ENCODE data around the gene MST1.

The MST1 gene

DNA sequence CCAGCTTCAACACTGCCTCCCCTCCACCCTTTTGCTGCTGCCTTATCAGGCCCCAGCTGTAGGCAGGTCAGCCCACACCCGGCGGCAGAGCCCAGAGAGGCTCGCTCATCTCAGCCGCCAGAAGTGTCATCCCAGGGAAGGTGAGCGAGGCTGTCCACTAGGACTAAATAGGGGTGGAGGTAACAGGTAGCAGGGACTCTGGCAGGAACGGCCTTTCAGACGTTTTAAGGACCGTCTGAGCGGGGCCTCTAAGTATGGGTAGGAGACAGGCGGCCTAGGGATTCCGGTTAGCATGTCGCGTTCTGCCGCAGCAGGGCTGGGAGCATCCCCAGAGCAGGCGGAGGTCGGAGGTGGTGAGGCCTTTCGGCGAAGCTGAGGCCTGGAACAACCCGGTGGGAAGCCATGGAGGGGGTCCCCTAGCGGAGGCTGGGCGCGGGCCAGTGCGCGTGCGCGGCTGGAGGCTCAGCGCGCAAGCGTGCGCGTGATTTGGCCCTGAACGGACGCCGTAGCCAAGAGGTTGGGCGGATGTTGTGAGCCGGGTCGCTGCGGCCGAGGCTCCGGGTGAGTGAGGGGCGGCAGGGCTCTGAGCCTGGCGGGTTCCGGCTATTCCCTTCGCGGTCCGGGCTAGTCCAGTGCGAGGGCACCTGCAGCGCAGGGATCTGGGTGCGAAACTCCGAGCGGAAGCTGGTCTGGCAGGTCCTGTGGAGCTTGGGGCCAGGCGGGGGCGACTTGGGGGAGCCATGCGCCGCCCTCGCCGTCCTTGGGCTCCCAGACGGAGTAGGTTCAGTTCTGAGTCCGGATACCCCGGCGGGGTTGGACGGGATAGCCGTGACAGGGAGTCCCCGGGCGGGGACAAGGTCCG, at the start of gene MST1, which contains the start of gene RNF123:
Gene MST1, minus strand, starts transcription at position 429 of the 862 bp plus-strand sequence. CDS start 783 bp downstream, outside the sequence.
Gene RNF123, plus strand, starts transcription at position 512 of the 862 bp plus-strand sequence. CDS start 1,609 bp downstream, outside the sequence.
- Histone ChIP-seq H3K9ac (ENCODE audit: low read depth, low read length) (peak within 1 kb of the TSS; percentile 63), H3K4me3 (ENCODE audit: low read depth, low read length) (peak within 1 kb of the TSS; percentile 95), H3K4me1 (ENCODE audit: control insufficient read depth, insufficient read depth, low read length) (no peaks in the 10 kb centered on the region), H3K36me3 (ENCODE audit: control insufficient read depth, insufficient read depth, low read length) (no peaks in the 10 kb centered on the region), H3K9me3 (ENCODE audit: control insufficient read depth, insufficient read depth, low read length) (no peaks in the 10 kb centered on the region), H3K27me3 (ENCODE audit: control insufficient read depth, insufficient read depth, low read length) (no peaks in the 10 kb centered on the region), H3K27ac (ENCODE audit: low read depth, low read length) (peak within 1 kb of the TSS; percentile 78)

DNA sequence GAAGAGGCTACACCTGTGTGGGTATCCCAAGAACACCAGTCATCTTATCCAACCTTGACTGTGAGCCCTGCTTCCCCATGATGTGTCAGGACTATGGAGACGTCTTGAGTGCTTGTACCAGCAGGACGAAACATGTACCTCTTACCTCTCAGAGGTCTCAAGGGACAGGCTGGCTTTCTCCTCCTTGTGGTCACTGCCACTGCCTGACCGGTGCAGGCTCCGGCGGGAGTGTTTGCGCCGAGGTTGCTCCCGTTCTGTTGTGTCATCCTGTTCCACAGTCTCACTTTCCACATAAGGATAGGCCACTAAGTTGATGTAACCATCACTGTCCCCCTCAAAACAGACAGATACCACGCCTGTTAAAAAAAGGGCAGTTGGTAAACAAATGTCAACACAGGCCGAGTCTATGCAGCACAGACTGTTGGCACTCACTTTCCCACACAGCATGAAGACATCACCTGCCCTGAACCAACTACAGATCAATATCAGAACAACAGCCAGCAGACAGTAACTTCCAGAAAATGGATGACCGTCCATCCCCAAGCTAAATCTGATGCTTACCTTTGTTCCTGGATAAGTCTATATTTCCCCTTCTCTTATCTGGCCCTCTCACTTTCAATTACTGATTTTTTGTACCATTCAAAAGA, 48.9 kb upstream of the MST1 start:
- H3K27me3 ChIP-seq (ENCODE audit: control insufficient read depth, insufficient read depth, low read length): no peaks in the 10 kb centered on the region
- peaks cover 59% of the 10 kb centered on the region for H3K36me3 ChIP-seq (ENCODE audit: control insufficient read depth, insufficient read depth, low read length)
- H3K9me3 ChIP-seq (ENCODE audit: control insufficient read depth, insufficient read depth, low read length): no peaks in the 10 kb centered on the region

DNA sequence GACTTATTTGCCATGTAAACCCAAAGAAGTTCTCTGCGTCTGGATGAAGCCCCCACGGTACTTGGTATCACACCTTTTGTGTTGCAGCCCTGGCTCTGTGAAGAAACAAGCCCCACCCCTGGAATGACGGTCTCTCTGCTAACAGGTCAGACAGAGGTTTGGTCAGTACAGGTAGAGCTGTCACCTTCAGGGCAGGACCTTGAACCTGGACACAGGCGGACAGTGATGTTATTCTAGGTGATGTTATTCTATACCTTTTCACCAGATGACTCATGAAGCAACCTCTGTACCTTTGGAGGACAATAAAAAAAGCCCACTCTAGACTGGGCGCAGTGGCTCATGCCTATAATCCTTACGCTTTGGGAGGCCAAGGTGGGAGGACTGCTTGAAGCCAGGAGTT, 45.5 kb upstream of the MST1 start:
- no peak overlapping the region for H3K9ac ChIP-seq (ENCODE audit: low read depth, low read length)
- H3K27me3 ChIP-seq (ENCODE audit: control insufficient read depth, insufficient read depth, low read length): no peaks in the 10 kb centered on the region
- H3K4me3 ChIP-seq (ENCODE audit: low read depth, low read length): no peak overlapping the region
- H3K27ac ChIP-seq (ENCODE audit: low read depth, low read length): no peak overlapping the region
- no peaks in the 10 kb centered on the region for H3K4me1 ChIP-seq (ENCODE audit: control insufficient read depth, insufficient read depth, low read length)
- no peaks in the 10 kb centered on the region for H3K9me3 ChIP-seq (ENCODE audit: control insufficient read depth, insufficient read depth, low read length)
- H3K36me3 ChIP-seq (ENCODE audit: control insufficient read depth, insufficient read depth, low read length): peaks cover 75% of the 10 kb centered on the region

More for the DNA sequence above, 48.9 kb upstream of the MST1 start:
- H3K4me3 ChIP-seq (ENCODE audit: low read depth, low read length): no peak overlapping the region
- H3K27ac ChIP-seq (ENCODE audit: low read depth, low read length): no peak overlapping the region
- H3K9ac ChIP-seq (ENCODE audit: low read depth, low read length): no peak overlapping the region
- H3K4me1 ChIP-seq (ENCODE audit: control insufficient read depth, insufficient read depth, low read length): no peaks in the 10 kb centered on the region

DNA sequence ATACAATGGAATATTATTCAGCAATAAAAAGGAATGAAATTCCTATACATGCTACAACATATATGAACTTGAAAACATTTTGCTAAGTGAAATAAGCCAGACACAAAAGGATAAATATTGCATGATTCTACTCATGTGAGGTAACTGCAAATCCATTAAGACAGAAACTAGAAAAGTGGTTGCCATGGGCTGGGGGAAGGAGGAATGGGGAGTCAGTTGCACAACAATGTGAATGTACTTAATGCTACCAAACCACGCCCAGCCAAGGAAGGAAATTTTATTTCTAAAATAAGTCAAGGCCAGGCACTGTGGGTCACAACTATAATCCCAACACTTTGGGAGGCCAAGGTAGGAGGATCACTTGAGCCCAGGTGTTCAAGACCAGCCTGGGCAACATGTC, 44.3 kb upstream of the MST1 start:
- Histone ChIP-seq H3K27me3 (ENCODE audit: control insufficient read depth, insufficient read depth, low read length) (no peaks in the 10 kb centered on the region), H3K4me1 (ENCODE audit: control insufficient read depth, insufficient read depth, low read length) (no peaks in the 10 kb centered on the region), H3K9ac (ENCODE audit: low read depth, low read length) (no peak overlapping the region), H3K27ac (ENCODE audit: low read depth, low read length) (no peak overlapping the region), H3K9me3 (ENCODE audit: control insufficient read depth, insufficient read depth, low read length) (no peaks in the 10 kb centered on the region), H3K36me3 (ENCODE audit: control insufficient read depth, insufficient read depth, low read length) (peaks cover 70% of the 10 kb centered on the region), H3K4me3 (ENCODE audit: low read depth, low read length) (no peak overlapping the region)

DNA sequence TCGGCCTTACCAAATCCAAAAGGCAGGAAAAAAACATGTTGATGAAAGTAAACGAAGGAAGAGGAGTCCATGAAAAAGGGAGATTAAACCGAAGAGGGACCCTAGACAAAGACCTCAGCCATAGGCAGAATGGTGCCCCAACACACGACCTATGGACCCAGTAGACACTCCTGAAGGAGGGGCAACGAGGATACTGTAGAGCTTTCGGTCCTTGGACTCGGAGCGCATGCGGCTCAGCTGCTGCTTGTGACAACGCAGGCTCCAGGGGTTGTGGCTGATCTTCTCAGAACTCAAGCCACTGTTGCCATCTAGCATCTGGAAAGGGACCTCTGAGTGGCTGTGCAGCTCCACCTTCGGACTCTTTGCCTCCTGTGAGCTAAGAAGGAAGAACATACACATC, 43.3 kb upstream of the MST1 start:
- Histone ChIP-seq H3K9ac (ENCODE audit: low read depth, low read length) (no peak overlapping the region), H3K36me3 (ENCODE audit: control insufficient read depth, insufficient read depth, low read length) (peaks cover 69% of the 10 kb centered on the region)

DNA sequence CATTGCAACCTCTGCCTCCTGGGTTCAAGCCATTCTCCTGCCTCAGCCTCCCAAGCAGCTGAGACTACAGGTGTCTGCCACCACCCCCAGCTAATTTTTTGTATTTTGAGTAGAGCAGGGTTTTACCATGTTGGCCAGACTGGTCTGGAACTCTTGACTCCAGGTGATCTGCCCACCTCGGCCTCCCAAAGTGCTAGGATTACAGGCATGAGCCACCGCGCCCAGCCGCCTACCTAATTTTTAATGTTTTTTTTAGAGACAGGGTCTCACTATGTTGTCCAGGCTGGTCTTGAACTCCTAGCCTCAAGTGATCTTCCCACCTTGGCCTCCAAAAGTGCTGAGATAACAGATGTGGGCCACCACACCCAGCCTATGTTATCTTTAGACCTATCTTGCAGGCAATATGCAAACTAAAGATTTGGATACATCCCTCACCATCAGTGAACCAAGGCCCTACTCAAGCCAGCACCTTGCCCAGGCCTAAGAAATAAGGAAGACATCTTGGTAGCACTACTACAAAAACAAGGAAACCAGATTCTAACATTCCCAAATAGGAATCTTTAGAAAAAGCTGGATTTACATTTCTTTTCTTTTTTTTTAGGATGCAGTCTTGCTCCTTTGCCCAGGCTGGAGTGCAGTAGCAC, 40.8 kb upstream of the MST1 start:
- Histone ChIP-seq H3K36me3 (ENCODE audit: control insufficient read depth, insufficient read depth, low read length) (peaks cover 70% of the 10 kb centered on the region), H3K27me3 (ENCODE audit: control insufficient read depth, insufficient read depth, low read length) (no peaks in the 10 kb centered on the region), H3K4me3 (ENCODE audit: low read depth, low read length) (no peak overlapping the region), H3K27ac (ENCODE audit: low read depth, low read length) (no peak overlapping the region), H3K9ac (ENCODE audit: low read depth, low read length) (no peak overlapping the region), H3K9me3 (ENCODE audit: control insufficient read depth, insufficient read depth, low read length) (no peaks in the 10 kb centered on the region), H3K4me1 (ENCODE audit: control insufficient read depth, insufficient read depth, low read length) (no peaks in the 10 kb centered on the region)

More for the DNA sequence above, 43.3 kb upstream of the MST1 start:
- no peak overlapping the region for H3K27ac ChIP-seq (ENCODE audit: low read depth, low read length)
- H3K4me1 ChIP-seq (ENCODE audit: control insufficient read depth, insufficient read depth, low read length): no peaks in the 10 kb centered on the region
- no peak overlapping the region for H3K4me3 ChIP-seq (ENCODE audit: low read depth, low read length)
- H3K27me3 ChIP-seq (ENCODE audit: control insufficient read depth, insufficient read depth, low read length): no peaks in the 10 kb centered on the region
- no peaks in the 10 kb centered on the region for H3K9me3 ChIP-seq (ENCODE audit: control insufficient read depth, insufficient read depth, low read length)

DNA sequence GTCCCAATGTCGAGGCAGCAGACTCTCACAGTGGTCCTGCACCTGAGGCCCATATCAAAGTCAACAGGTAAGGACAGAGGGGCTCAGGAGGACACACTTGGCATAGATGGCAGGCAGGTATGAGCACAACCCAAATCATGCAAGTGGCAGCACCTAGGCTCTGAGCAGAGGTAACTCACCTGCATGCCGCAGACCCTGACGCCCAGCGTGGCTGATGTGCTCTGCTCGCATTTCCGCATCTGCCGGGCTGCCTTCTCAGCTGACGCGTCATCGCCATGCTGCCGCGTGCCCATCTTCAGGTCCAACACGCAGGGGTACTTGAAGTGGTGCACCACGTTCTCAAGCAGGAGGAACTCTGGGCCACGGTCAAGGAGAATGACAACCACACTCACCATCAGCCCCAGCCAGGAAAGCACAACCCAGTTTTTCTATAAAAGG, 38.7 kb upstream of the MST1 start:
- H3K27me3 ChIP-seq (ENCODE audit: control insufficient read depth, insufficient read depth, low read length): no peaks in the 10 kb centered on the region
- no peak overlapping the region for H3K4me3 ChIP-seq (ENCODE audit: low read depth, low read length)
- no peak overlapping the region for H3K9ac ChIP-seq (ENCODE audit: low read depth, low read length)
- peaks cover 4% of the 10 kb centered on the region; the same call in 1 of the 2 replicates for H3K4me1 ChIP-seq (ENCODE audit: control insufficient read depth, insufficient read depth, low read length)
- peaks cover 55% of the 10 kb centered on the region for H3K36me3 ChIP-seq (ENCODE audit: control insufficient read depth, insufficient read depth, low read length)
- H3K9me3 ChIP-seq (ENCODE audit: control insufficient read depth, insufficient read depth, low read length): no peaks in the 10 kb centered on the region
- H3K27ac ChIP-seq (ENCODE audit: low read depth, low read length): no peak overlapping the region

DNA sequence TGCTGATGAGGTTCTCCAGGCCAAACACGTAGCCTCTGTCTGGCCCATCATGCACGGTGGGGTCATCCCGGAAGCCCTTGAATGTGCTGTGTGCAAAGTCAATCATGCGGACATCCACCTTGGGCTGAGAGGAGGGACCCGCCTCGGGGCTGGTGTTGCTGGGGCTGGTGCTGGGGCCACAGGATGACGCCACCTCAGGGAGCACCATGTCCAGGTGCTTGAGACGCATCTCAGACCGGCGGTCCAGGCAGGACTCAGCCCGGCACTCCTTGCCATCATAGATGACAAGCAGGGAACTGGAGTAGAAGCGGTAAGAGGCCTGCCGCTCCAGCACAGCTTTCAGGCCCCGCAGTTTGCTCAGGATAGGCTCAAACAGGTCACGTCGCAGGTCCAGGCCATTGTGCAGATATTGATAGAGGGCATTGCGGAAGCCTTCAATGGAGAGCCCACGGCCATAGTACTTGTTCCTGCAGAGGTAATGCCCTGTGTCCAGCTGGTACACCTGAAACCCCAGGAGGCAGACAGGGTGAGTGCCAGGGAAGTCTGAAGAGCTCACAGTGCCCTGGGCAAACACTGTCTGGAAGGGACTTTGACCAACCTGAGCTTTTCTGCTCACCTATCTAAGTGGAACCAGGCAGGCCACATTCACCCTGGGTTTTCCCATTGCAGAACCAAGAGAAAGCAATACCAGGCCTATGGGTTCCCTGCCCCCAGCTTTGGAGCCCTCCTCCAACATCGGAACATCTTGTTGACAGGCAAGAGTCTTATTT, 38.1 kb upstream of the MST1 start:
- Histone ChIP-seq H3K27ac (ENCODE audit: low read depth, low read length) (no peak overlapping the region), H3K4me1 (ENCODE audit: control insufficient read depth, insufficient read depth, low read length) (peaks cover 4% of the 10 kb centered on the region; the same call in 1 of the 2 replicates), H3K4me3 (ENCODE audit: low read depth, low read length) (no peak overlapping the region), H3K36me3 (ENCODE audit: control insufficient read depth, insufficient read depth, low read length) (peaks cover 52% of the 10 kb centered on the region), H3K27me3 (ENCODE audit: control insufficient read depth, insufficient read depth, low read length) (no peaks in the 10 kb centered on the region), H3K9me3 (ENCODE audit: control insufficient read depth, insufficient read depth, low read length) (no peaks in the 10 kb centered on the region), H3K9ac (ENCODE audit: low read depth, low read length) (no peak overlapping the region)

DNA sequence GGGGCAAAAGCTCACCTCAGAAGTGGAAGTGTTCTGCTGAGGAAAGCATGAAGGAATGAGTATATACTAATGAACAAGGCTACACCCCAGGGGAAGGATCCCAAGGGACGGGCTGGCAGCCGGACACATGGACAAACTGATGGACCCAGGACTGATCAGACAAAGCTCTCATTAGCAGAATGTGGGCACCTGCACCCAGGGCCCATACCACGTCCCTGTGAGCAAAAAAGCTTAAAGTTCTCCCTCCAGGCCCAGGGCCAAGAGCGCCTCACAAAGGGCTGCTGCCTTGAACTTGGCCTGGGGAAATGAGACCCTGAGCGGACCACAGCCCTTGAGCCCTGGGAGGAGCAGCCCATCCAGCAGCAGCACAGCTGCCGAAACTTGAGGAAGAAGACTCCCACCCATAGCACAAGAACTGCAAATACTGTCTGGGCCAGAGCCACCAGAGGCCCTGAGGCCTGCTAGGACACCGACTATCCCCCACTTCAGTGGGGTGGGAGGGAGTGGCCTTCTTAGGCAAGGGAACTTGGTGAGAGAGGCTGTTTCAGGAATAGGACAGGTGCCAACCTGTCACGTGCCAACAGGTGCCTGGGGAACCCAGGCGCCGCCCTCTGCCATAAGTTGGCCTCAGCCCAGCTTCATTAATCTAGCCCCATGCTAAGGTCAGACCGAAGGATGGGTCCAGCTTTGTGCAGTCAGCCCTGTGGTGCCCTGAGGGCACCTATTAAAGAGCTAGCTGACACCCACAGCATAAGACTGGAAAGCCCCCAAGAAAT, 36.8 kb upstream of the MST1 start:
- H3K36me3 ChIP-seq (ENCODE audit: control insufficient read depth, insufficient read depth, low read length): peaks cover 52% of the 10 kb centered on the region
- H3K9me3 ChIP-seq (ENCODE audit: control insufficient read depth, insufficient read depth, low read length): no peaks in the 10 kb centered on the region
- no peak overlapping the region for H3K9ac ChIP-seq (ENCODE audit: low read depth, low read length)
- H3K27me3 ChIP-seq (ENCODE audit: control insufficient read depth, insufficient read depth, low read length): no peaks in the 10 kb centered on the region
- no peak overlapping the region for H3K27ac ChIP-seq (ENCODE audit: low read depth, low read length)
- no peak overlapping the region for H3K4me3 ChIP-seq (ENCODE audit: low read depth, low read length)
- peaks cover 4% of the 10 kb centered on the region; the same call in 1 of the 2 replicates for H3K4me1 ChIP-seq (ENCODE audit: control insufficient read depth, insufficient read depth, low read length)

DNA sequence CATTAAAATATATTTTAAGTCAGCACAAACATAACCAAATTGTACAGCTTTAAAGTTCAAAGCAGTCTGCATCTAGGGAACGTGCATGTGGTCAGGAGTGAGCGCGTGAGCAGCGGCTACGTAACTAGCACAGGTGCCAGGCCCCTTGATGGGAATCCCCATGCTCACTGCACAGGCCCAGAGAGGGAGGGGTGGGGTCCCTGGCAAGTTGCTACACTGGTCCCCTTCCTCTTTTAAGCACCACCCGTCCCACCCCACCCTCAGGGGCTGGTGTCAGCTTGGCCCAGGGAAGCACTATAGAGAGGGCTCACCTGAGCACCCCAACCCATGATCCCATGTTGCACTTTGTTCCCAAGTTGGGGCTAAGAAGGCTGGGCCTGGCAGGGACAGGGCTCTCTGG, 35.3 kb upstream of the MST1 start:
- Histone ChIP-seq H3K4me1 (ENCODE audit: control insufficient read depth, insufficient read depth, low read length) (peaks cover 4% of the 10 kb centered on the region; the same call in 1 of the 2 replicates), H3K27me3 (ENCODE audit: control insufficient read depth, insufficient read depth, low read length) (no peaks in the 10 kb centered on the region), H3K9ac (ENCODE audit: low read depth, low read length) (peak overlapping the region; percentile 92), H3K9me3 (ENCODE audit: control insufficient read depth, insufficient read depth, low read length) (no peaks in the 10 kb centered on the region), H3K36me3 (ENCODE audit: control insufficient read depth, insufficient read depth, low read length) (peaks cover 53% of the 10 kb centered on the region), H3K4me3 (ENCODE audit: low read depth, low read length) (peak overlapping the region; percentile 96), H3K27ac (ENCODE audit: low read depth, low read length) (peak overlapping the region; percentile 90)
